Vagina (tissue), 2 donors: Measurements from ENCODE around the gene ZBTB7C. TPM values are rescaled to one million over a fixed set of nuclear protein-coding genes. Genes with fewer than 3 reads are reported as not detected.

Source experiments
- DNase-seq, 2 donors: peaks; one replicate each; pipeline ENCODE4 v3.0.0-alpha.2; 2017; ENCODE audit errors: extremely low spot score in 2 of 2
- H3K27ac ChIP-seq: fragments of 200-600 bp; sonication (generic); one replicate; pipeline ENCODE4 v1.5.1; 2019
- H3K27me3 ChIP-seq: fragments of 200-600 bp; sonication (generic); one replicate; pipeline ENCODE4 v1.5.1; 2019
- H3K36me3 ChIP-seq, 2 donors: fragments of 200-600 bp; sonication (generic); one replicate each; pipeline ENCODE4 v1.5.1; 2017 to 2019
- H3K4me1 ChIP-seq: fragments of 200-600 bp; sonication (generic); one replicate; pipeline ENCODE4 v1.5.1; 2019
- H3K4me3 ChIP-seq, 2 donors: fragments of 200-600 bp; sonication (generic); 1 replicate in 1 of 2; 2 replicates in 1 of 2; pipeline ENCODE4 v1.5.1; 2016 to 2019
- H3K9me3 ChIP-seq: fragments of 200-600 bp; sonication (generic); one replicate; pipeline ENCODE4 v1.5.1; 2019
- CTCF ChIP-seq, 3 experiments: fragments of 450-650 bp in 2 of 3; fragments of 200-600 bp in 1 of 3; sonication (generic) in 1 of 3; IDR thresholded peaks; one replicate each; pipeline ENCODE4 v1.5.1; 2017 to 2019; ENCODE audit warnings: antibody characterized with exemption in 3 of 3, mild to moderate bottlenecking in 2 of 3, moderate library complexity in 2 of 3
- POLR2A ChIP-seq, 2 donors: fragments of 450-650 bp; IDR thresholded peaks; one replicate each; pipeline ENCODE4 v1.6.1; 2017; ENCODE audit warnings: antibody characterized with exemption in 2 of 2, mild to moderate bottlenecking in 2 of 2, moderate library complexity in 2 of 2
- POLR2AphosphoS5 ChIP-seq, 2 donors: sonication (generic); formaldehyde crosslinking; IDR thresholded peaks; one replicate each; pipeline ENCODE4 v1.9.0; 2017; ENCODE audit warnings: antibody characterized with exemption in 2 of 2, mild to moderate bottlenecking in 2 of 2, low read depth in 1 of 2; ENCODE audit not compliant: insufficient read depth in 1 of 2
- intact Hi-C: fragments of 100-400 bp; cut with DNase I; formaldehyde crosslinking; loops from one replicate; pipeline ENCODE4 v1.15.1; 2023
- total RNA-seq: library from RNA; depleted of rRNA; stranded (reverse); fragments of >200 nt; gene quantifications from one replicate; pipeline ENCODE4 v1.2.3, GENCODE V29; 2016

Gene ZBTB7C
- total RNA-seq, 1 donor from 2014 or later = 40.5 TPM

GRCh38 chr18:48308027-48308635, 101.1 kb downstream of the ZBTB7C start:
- Histone ChIP-seq H3K36me3 (no peaks in the 10 kb centered on the region), H3K4me3 (no peak overlapping the region), H3K27ac (no peak overlapping the region), H3K27me3 (no peaks in the 10 kb centered on the region), H3K4me1 (peaks cover 8% of the 10 kb centered on the region), H3K9me3 (no peaks in the 10 kb centered on the region)
- no peak for DNase-seq
- TF ChIP-seq POLR2AphosphoS5 (IDR thresholded peaks at IDR 0.05; ENCODE audit: insufficient read depth in 1 of 2, low read depth in 1 of 2) = no peak
- no peak for TF ChIP-seq POLR2A (IDR thresholded peaks at IDR 0.05)
- TF ChIP-seq CTCF (IDR thresholded peaks at IDR 0.05) = no peak
- intact Hi-C loops = no loop called here

DNA sequence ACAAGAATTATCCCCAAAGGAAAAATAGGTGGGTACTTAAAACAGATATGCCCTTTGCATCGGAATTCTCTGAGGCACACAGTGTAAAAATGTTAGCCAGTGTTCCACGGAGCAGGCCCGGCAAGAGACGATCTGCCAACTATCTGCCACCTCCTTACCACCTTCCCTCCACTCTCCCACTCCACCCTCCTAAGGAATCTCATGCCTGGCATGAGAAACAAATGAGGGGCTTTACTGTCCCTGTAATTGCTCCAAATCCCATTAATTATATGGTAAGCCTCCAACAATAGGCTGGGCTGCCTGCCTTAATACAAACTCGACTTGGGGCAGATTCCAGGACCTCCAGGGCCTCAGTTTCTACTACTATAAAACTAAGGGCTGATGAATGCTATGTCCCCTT, 102.3 kb downstream of the ZBTB7C start:
- no peak overlapping the region for H3K4me3 ChIP-seq
- H3K27me3 ChIP-seq = no peaks in the 10 kb centered on the region
- H3K9me3 ChIP-seq = no peaks in the 10 kb centered on the region
- peaks cover 8% of the 10 kb centered on the region for H3K4me1 ChIP-seq
- H3K36me3 ChIP-seq = no peaks in the 10 kb centered on the region
- DNase-seq = no peak
- H3K27ac ChIP-seq = no peak overlapping the region
- TF ChIP-seq POLR2AphosphoS5 (IDR thresholded peaks at IDR 0.05; ENCODE audit: insufficient read depth in 1 of 2, low read depth in 1 of 2) = peak in 1 of 2 donors; percentile 23
- no peak for TF ChIP-seq CTCF (IDR thresholded peaks at IDR 0.05)
- intact Hi-C loops = no loop called here

DNA sequence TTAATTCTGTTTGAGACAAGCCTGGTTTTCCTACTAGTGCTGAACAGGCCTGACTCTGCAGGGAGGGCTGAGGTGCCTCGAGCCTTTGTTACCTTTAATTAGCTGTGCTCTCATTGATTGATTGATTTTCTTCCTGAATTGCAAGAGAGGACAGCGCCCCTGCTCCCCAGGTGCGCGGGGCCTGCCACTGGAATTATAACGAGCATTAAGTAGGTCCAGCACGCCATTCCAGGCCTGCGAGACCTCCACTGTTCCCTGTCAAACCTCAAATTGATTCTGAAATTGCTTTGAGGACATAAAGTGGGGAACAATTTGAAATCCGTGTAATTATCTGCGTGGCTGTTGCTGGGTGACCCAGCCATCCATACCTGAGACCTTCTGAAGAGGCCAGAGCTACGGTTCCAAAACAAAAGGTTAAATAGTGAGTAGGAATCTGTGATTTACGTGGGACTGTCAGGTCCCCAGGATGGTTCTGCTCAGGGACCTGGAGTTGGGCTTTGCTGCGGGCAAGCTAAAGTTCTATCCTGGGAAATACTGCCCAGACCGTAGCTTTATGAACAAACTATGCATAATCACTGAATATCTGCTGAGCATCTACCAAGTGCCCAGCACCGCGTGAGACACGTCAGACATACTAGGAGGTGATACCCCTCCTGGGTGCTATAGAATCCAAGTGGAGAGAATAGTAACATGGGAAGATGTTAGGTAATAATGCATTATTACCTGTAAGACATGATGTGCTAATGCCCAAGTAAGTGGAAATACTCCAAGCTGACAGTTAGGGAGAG, 104.1 kb downstream of the ZBTB7C start:
- no peaks in the 10 kb centered on the region for H3K27me3 ChIP-seq
- TF ChIP-seq POLR2AphosphoS5 (IDR thresholded peaks at IDR 0.05; ENCODE audit: insufficient read depth in 1 of 2, low read depth in 1 of 2) (no peak), CTCF (IDR thresholded peaks at IDR 0.05) (no peak), POLR2A (IDR thresholded peaks at IDR 0.05) (no peak)
- intact Hi-C loops = no loop called here
- H3K4me1 ChIP-seq = peaks cover 15% of the 10 kb centered on the region
- no peak overlapping the region for H3K27ac ChIP-seq
- no peaks in the 10 kb centered on the region for H3K36me3 ChIP-seq
- H3K4me3 ChIP-seq = no peak overlapping the region
- no peak for DNase-seq
- no peaks in the 10 kb centered on the region for H3K9me3 ChIP-seq

DNA sequence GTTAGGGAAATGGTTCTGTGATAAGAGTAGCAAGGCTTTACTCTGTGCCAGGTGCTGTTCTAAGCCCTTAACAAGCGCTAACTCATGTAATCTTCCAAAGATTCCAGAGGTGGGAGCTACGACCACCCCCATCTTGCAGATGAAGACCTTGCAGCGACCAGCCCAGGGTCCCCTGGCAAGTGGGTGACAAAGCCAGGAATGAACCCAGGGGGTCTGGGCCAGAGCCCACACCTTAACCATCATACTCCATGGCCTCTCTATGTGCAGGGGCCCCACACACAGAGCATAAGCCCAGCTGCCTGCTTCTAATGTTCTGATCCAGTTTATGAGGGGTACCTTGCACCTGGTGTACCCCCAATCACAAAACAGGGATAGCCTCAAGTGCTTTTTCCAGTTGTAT, 105.3 kb downstream of the ZBTB7C start:
- intact Hi-C loops = no loop called here

More for the DNA sequence above, 105.3 kb downstream of the ZBTB7C start:
- no peaks in the 10 kb centered on the region for H3K9me3 ChIP-seq
- H3K27me3 ChIP-seq = no peaks in the 10 kb centered on the region
- H3K4me3 ChIP-seq = no peak overlapping the region
- no peak for DNase-seq
- peaks cover 17% of the 10 kb centered on the region for H3K4me1 ChIP-seq
- TF ChIP-seq CTCF (IDR thresholded peaks at IDR 0.05) (no peak), POLR2AphosphoS5 (IDR thresholded peaks at IDR 0.05; ENCODE audit: insufficient read depth in 1 of 2, low read depth in 1 of 2) (no peak), POLR2A (IDR thresholded peaks at IDR 0.05) (no peak)
- no peaks in the 10 kb centered on the region for H3K36me3 ChIP-seq
- no peak overlapping the region for H3K27ac ChIP-seq
